Loucy (cell line): ENCODE results near the gene SAXO1.

Experiments
- H2AFZ ChIP-seq: fragments of 200-600 bp; sonication (generic); 2 replicates; pipeline ENCODE4 v1.6.0; 2016; ENCODE audit warnings: antibody characterized with exemption, mild to moderate bottlenecking, low read length, moderate library complexity
- H3F3A ChIP-seq: fragments of 200-600 bp; 2 replicates; pipeline ENCODE4 v1.6.0; 2016; ENCODE audit warnings: antibody characterized with exemption, low read depth, mild to moderate bottlenecking
- H3K27me3 ChIP-seq: fragments of 200-600 bp; sonication (generic); 2 replicates; pipeline ENCODE4 v1.6.1; 2014; ENCODE audit warnings: low read length, mild to moderate bottlenecking; ENCODE audit not compliant: insufficient read depth, poor library complexity, severe bottlenecking
- H3K36me3 ChIP-seq: fragments of 200-600 bp; sonication (generic); 2 replicates; pipeline ENCODE4 v1.6.1; 2016; ENCODE audit warnings: low read length; ENCODE audit not compliant: insufficient read depth
- H3K4me1 ChIP-seq: fragments of 200-600 bp; sonication (generic); 2 replicates; pipeline ENCODE4 v1.5.1; 2014; ENCODE audit warnings: low read length, mild to moderate bottlenecking; ENCODE audit not compliant: insufficient read depth, poor library complexity, severe bottlenecking
- H3K4me2 ChIP-seq: fragments of 200-600 bp; sonication (generic); 2 replicates; pipeline ENCODE4 v1.6.0; 2014; ENCODE audit warnings: antibody characterized with exemption, low read length, low read depth, mild to moderate bottlenecking; ENCODE audit not compliant: poor library complexity, severe bottlenecking
- H3K4me3 ChIP-seq: fragments of 200-600 bp; sonication (generic); 2 replicates; pipeline ENCODE4 v1.5.1; 2014; ENCODE audit warnings: low read length, mild to moderate bottlenecking, mixed read lengths; ENCODE audit not compliant: poor library complexity, severe bottlenecking
- H3K79me2 ChIP-seq: fragments of 200-600 bp; sonication (generic); 2 replicates; pipeline ENCODE4 v1.6.1; 2014; ENCODE audit warnings: low read length; ENCODE audit not compliant: insufficient read depth
- H3K9ac ChIP-seq: fragments of 200-600 bp; sonication (generic); 2 replicates; pipeline ENCODE4 v1.6.0; 2014; ENCODE audit warnings: mild to moderate bottlenecking, low read depth, low read length, moderate library complexity; ENCODE audit not compliant: poor library complexity, severe bottlenecking
- H3K9me2 ChIP-seq: fragments of 200-600 bp; sonication (generic); replicated peaks from 2 replicates; pipeline ENCODE4 v1.6.1; 2016; ENCODE audit warnings: low read depth, low read length, mixed read lengths
- H3K9me3 ChIP-seq: fragments of 200-600 bp; sonication (generic); 2 replicates; pipeline ENCODE4 v1.6.1; 2014; ENCODE audit warnings: mild to moderate bottlenecking, antibody characterized with exemption, low read length, low read depth; ENCODE audit not compliant: insufficient read depth
- H4K20me1 ChIP-seq: fragments of 200-600 bp; sonication (generic); 2 replicates; pipeline ENCODE4 v1.6.0; 2014; ENCODE audit warnings: antibody characterized with exemption, low read length, mild to moderate bottlenecking; ENCODE audit not compliant: insufficient read depth, poor library complexity, severe bottlenecking
- EZH2phosphoT487 ChIP-seq: fragments of 200-600 bp; IDR thresholded peaks from 2 replicates; pipeline ENCODE4 v1.6.1; 2018; ENCODE audit warnings: antibody characterized with exemption, mild to moderate bottlenecking, moderate library complexity, borderline replicate concordance
- TF ChIP-seq, protein P1 (sequence below): fragments of 200-600 bp; sonication (generic); conservative IDR thresholded peaks from 2 replicates; pipeline ENCODE4 v1.5.1; 2014; ENCODE audit warnings: mild to moderate bottlenecking, antibody characterized with exemption, low read length

The SAXO1 gene

DNA sequence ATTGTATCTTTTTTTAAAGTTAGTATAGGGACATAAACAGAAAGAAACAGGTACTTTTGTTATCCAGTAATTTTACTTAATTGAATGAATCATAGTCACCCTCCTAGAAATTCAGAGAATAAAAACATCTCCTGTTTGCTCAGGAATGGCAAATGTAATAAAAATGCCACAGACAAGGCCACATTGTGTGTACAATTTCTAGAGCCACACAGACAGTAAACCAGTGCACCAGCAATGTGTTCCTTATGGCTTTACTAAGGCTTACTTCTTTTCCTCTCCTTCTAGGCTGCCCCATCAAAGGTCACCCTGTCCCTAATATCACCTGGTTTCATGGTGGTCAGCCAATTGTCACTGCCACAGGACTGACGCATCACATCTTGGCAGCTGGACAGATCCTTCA, 145.5 kb downstream of the SAXO1 start:
- Histone ChIP-seq H3K79me2 (no peaks in the 10 kb centered on the region), H3K9me3 (no peaks in the 10 kb centered on the region), H3F3A (no peaks in the 10 kb centered on the region), H3K27me3 (no peaks in the 10 kb centered on the region), H3K9ac (no peak overlapping the region), H4K20me1 (no peaks in the 10 kb centered on the region), H3K36me3 (no peaks in the 10 kb centered on the region), H2AFZ (no peak overlapping the region), H3K4me3 (no peak overlapping the region), H3K9me2 (no peaks in the 10 kb centered on the region), H3K4me1 (no peaks in the 10 kb centered on the region), H3K4me2 (no peak overlapping the region)
- TF ChIP-seq, protein P1, sequence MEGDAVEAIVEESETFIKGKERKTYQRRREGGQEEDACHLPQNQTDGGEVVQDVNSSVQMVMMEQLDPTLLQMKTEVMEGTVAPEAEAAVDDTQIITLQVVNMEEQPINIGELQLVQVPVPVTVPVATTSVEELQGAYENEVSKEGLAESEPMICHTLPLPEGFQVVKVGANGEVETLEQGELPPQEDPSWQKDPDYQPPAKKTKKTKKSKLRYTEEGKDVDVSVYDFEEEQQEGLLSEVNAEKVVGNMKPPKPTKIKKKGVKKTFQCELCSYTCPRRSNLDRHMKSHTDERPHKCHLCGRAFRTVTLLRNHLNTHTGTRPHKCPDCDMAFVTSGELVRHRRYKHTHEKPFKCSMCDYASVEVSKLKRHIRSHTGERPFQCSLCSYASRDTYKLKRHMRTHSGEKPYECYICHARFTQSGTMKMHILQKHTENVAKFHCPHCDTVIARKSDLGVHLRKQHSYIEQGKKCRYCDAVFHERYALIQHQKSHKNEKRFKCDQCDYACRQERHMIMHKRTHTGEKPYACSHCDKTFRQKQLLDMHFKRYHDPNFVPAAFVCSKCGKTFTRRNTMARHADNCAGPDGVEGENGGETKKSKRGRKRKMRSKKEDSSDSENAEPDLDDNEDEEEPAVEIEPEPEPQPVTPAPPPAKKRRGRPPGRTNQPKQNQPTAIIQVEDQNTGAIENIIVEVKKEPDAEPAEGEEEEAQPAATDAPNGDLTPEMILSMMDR = no peak
- no peak for TF ChIP-seq EZH2phosphoT487

DNA sequence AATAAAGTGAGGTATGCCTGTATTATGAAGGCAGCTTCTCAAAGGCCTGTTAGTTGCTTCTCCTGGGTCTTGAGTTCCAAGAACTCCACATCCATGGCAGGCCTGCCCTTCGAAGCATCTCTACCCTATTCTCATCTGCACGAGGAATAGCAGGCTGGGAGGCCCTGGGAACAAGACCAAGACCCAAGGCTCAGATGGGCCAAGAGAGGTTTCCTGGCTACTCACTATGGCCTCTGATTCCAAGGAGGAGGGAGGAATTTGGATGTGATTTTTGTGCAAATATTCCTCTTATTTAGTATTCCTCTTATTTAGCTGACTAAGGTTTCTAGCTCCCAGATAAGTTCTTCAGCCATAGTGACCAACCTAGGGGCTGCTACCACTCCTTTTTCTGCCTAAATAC, 151.3 kb downstream of the SAXO1 start:
- H3K9ac ChIP-seq = no peak overlapping the region

DNA sequence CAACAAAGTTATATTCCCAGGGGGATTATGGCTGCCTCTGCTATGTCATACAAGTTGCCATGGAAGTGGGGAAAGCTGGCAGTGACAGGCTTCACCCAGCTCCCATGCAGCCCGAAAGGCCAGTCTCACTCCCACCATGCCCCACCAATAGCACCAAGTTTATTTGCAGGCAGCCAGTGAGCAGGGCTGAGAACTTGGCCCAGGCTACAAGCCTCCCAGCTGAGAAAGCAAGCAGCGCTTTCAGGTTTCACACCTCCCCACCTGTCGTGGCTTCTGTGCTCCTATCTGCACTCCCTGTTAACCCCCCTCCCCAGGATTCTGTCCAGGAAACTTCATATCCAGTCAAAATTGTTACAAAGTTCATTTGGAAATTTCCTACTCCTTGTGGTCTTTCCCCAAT, 155.0 kb downstream of the SAXO1 start:
- TF ChIP-seq, protein P1 = no peak
- TF ChIP-seq EZH2phosphoT487 = no peak
- H3K4me3 ChIP-seq = no peak overlapping the region
- H4K20me1 ChIP-seq = no peaks in the 10 kb centered on the region
- no peak overlapping the region for H2AFZ ChIP-seq
- H3K79me2 ChIP-seq = no peaks in the 10 kb centered on the region
- no peaks in the 10 kb centered on the region for H3K27me3 ChIP-seq
- no peaks in the 10 kb centered on the region for H3K36me3 ChIP-seq
- H3K4me2 ChIP-seq = no peak overlapping the region
- no peaks in the 10 kb centered on the region for H3F3A ChIP-seq
- no peaks in the 10 kb centered on the region for H3K4me1 ChIP-seq
- no peaks in the 10 kb centered on the region for H3K9me3 ChIP-seq
- no peak overlapping the region for H3K9ac ChIP-seq
- H3K9me2 ChIP-seq = no peaks in the 10 kb centered on the region

More for the DNA sequence above, 151.3 kb downstream of the SAXO1 start:
- Histone ChIP-seq H3K9me3 (no peaks in the 10 kb centered on the region), H4K20me1 (no peaks in the 10 kb centered on the region), H3K4me3 (no peak overlapping the region), H3K4me1 (no peaks in the 10 kb centered on the region), H2AFZ (no peak overlapping the region), H3K4me2 (no peak overlapping the region), H3K27me3 (no peaks in the 10 kb centered on the region), H3K36me3 (no peaks in the 10 kb centered on the region), H3K9me2 (no peaks in the 10 kb centered on the region), H3F3A (no peaks in the 10 kb centered on the region), H3K79me2 (no peaks in the 10 kb centered on the region)
- no peak for TF ChIP-seq EZH2phosphoT487
- TF ChIP-seq, protein P1 = no peak
